ENCODE measurements around the gene VAMP8.

- TF ChIP-seq CTCF (conservative IDR thresholded peaks at IDR 0.05), result no peak
- TF ChIP-seq ZFX (IDR thresholded peaks at IDR 0.05), result no peak
Measured at GRCh38 chr2:85541753-85542457, 35.5 kb upstream of the VAMP8 start.
